ENCODE results near the gene SUDS3.
"Not testable (repeated sequence)": the region's sequence is repeated elsewhere in the genome, so short reads cannot be mapped to it uniquely, and the experiment has no call there.

DNA sequence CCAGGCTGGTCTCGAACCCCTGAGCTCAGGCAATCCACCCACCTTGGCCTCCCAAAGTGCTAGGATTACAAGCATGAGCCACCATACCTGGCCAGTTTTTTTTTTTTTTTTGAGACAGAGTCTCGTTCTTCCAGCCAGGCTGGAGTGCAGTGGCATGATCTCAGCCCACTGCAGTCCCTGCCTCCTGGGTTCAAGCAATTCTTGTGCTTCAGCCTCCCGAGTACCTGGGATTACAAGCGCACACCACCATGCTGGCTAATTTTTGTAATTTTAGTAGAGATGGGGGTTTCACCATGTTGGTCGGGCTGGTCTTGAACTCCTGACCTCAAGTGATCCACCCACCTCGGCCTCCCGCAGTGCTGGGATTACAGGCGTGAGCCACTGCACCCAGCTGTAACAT lies 31.9 kb downstream of the SUDS3 start:
- TF ChIP-seq EP300 (IDR thresholded peaks at IDR 0.05) = not testable (repeated sequence)
- TF ChIP-seq, protein P1, sequence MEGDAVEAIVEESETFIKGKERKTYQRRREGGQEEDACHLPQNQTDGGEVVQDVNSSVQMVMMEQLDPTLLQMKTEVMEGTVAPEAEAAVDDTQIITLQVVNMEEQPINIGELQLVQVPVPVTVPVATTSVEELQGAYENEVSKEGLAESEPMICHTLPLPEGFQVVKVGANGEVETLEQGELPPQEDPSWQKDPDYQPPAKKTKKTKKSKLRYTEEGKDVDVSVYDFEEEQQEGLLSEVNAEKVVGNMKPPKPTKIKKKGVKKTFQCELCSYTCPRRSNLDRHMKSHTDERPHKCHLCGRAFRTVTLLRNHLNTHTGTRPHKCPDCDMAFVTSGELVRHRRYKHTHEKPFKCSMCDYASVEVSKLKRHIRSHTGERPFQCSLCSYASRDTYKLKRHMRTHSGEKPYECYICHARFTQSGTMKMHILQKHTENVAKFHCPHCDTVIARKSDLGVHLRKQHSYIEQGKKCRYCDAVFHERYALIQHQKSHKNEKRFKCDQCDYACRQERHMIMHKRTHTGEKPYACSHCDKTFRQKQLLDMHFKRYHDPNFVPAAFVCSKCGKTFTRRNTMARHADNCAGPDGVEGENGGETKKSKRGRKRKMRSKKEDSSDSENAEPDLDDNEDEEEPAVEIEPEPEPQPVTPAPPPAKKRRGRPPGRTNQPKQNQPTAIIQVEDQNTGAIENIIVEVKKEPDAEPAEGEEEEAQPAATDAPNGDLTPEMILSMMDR (IDR thresholded peaks at IDR 0.05) = not testable (repeated sequence)

Measured in suprapubic skin (tissue), 3 donors.